HG03025 (cell line): ENCODE data around the gene S100A9.
"Not testable (repeated sequence)": the region's sequence is repeated elsewhere in the genome, so short reads cannot be mapped to it uniquely, and the experiment has no call there.

Experiments
- ATAC-seq: cut with Tn5 transposase; IDR thresholded peaks from one replicate; pipeline ENCODE4 v1.9.1; 2021; ENCODE audit warnings: mild to moderate bottlenecking, moderate library complexity; ENCODE audit not compliant: unreplicated experiment, low FRiP score

The S100A9 gene

GRCh38 chr1:153343811-153344717, 13.6 kb upstream of the S100A9 start:
- ATAC-seq = no peak

- ATAC-seq = no peak
Observed at GRCh38 chr1:153344718-153345025, 13.0 kb upstream of the S100A9 start.

- ATAC-seq = no peak
Observed at GRCh38 chr1:153345187-153346076, 12.2 kb upstream of the S100A9 start.

GRCh38 chr1:153346077-153346723, 11.5 kb upstream of the S100A9 start:
- ATAC-seq = no peak

- not testable (repeated sequence) for ATAC-seq
Observed at GRCh38 chr1:153347049-153347448, 10.6 kb upstream of the S100A9 start.

GRCh38 chr1:153347856-153348255, 9.8 kb upstream of the S100A9 start:
- ATAC-seq = no peak

- no peak for ATAC-seq
Observed at GRCh38 chr1:153348511-153349362, 8.9 kb upstream of the S100A9 start, which contains the start of gene PGLYRP4. TSS of gene PGLYRP4 (minus strand) at chr1:153348841. CDS start at chr1:153347932, 909 bp downstream.

GRCh38 chr1:153349363-153350320, 8.0 kb upstream of the S100A9 start:
- no peak for ATAC-seq

- no peak for ATAC-seq
Observed at GRCh38 chr1:153350321-153350957, 7.2 kb upstream of the S100A9 start.

GRCh38 chr1:153352523-153352922, 5.1 kb upstream of the S100A9 start:
- ATAC-seq = no peak

- no peak for ATAC-seq
Observed at GRCh38 chr1:153353226-153353947, 4.3 kb upstream of the S100A9 start.

GRCh38 chr1:153354515-153355193, 3.0 kb upstream of the S100A9 start:
- ATAC-seq = no peak

GRCh38 chr1:153355445-153356071, 2.1 kb upstream of the S100A9 start:
- no peak for ATAC-seq

GRCh38 chr1:153356392-153357075, 1.1 kb upstream of the S100A9 start:
- no peak for ATAC-seq

- no peak for ATAC-seq
Observed at GRCh38 chr1:153357076-153357852, 390 bp upstream of the S100A9 start.

- no peak for ATAC-seq
Observed at GRCh38 chr1:153358691-153358975, 979 bp downstream of the S100A9 start.
